HG03460 (cell line): ENCODE measurements around the gene ZFYVE21.
A peak's percentile ranks its signal among the peaks of the same experiment; 100 is the strongest.
"Not testable (repeated sequence)": the region's sequence is repeated elsewhere in the genome, so short reads cannot be mapped to it uniquely, and the experiment has no call there.

Experiments
- ATAC-seq: cut with Tn5 transposase; IDR thresholded peaks from one replicate; pipeline ENCODE4 v1.9.1; 2021; ENCODE audit not compliant: unreplicated experiment

Gene ZFYVE21

GRCh38 chr14:103755060-103755459 lies 39.5 kb downstream of the ZFYVE21 start:
- no peak for ATAC-seq

GRCh38 chr14:103758059-103758776 lies 42.6 kb downstream of the ZFYVE21 start:
- no peak for ATAC-seq

GRCh38 chr14:103762036-103762435 lies 46.4 kb downstream of the ZFYVE21 start:
- ATAC-seq, result no peak

GRCh38 chr14:103762541-103762940 lies 46.9 kb downstream of the ZFYVE21 start:
- no peak for ATAC-seq

GRCh38 chr14:103763730-103764488 lies 48.3 kb downstream of the ZFYVE21 start:
- peak; percentile 52 for ATAC-seq

GRCh38 chr14:103765526-103765925 lies 49.9 kb downstream of the ZFYVE21 start:
- no peak for ATAC-seq

GRCh38 chr14:103767336-103767894 lies 51.8 kb downstream of the ZFYVE21 start:
- ATAC-seq, result no peak

GRCh38 chr14:103770500-103770899 lies 54.9 kb downstream of the ZFYVE21 start:
- no peak for ATAC-seq

- ATAC-seq, result no peak
These were observed 55.3 kb downstream of the ZFYVE21 start for GRCh38 chr14:103770902-103771301.

- ATAC-seq, result no peak
These were observed 56.6 kb downstream of the ZFYVE21 start for GRCh38 chr14:103772078-103772712.

- no peak for ATAC-seq
These were observed 57.9 kb downstream of the ZFYVE21 start for GRCh38 chr14:103773521-103773920.

- ATAC-seq, result no peak
These were observed 59.9 kb downstream of the ZFYVE21 start for GRCh38 chr14:103775506-103775905.

- ATAC-seq, result not testable (repeated sequence)
These were observed 60.7 kb downstream of the ZFYVE21 start for GRCh38 chr14:103776319-103776718.

- no peak for ATAC-seq
These were observed 66.8 kb downstream of the ZFYVE21 start for GRCh38 chr14:103782376-103782775.
